ENCODE measurements around the gene ZGRF1.
"Not testable (repeated sequence)": the region's sequence is repeated elsewhere in the genome, so short reads cannot be mapped to it uniquely, and the experiment has no call there.

ZGRF1 gene

DNA sequence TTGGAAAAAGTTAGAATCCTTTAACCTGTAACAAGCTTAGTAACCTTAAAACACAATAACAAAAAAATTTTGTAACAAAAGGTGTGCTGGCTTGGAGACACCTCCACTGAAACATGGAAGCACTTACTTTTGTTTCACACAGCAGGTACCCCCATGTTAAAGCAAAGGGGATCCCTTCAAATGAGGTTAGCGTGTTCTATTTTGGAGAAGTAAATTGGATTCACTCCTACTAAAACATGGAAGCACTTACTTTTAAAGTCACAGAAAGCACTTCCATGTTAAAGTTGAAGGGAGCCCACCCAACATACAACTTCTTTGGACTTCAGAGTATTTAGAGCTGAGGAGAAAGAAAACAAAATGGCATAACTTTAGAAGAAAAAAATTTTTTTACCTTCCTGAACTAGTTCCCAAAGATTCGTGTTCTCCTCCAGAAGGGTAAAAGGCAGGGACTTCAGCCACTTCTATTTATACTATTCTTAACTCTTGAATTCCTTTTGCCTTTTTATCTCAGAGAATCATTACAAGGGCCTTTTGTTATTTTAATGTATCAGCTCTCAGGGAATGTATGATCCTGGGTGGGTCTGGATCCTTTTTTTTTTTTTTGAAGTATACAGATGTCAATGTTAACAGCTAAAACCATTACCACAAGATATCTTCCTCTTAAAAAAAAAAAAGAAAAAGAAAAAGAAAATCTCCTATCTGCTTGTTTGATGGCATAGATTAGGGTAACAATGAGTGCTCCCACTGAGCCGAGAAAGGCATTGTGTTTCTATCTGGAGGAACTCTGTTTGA lies 11.8 kb upstream of the ZGRF1 start:
- H3K27ac Mint-ChIP-seq, result peak overlapping the region in 1 of 2 donors; percentile 78

GRCh38 chr4:112647785-112648184 lies 11.1 kb upstream of the ZGRF1 start:
- Mint-ChIP-seq H3K27me3 (no peaks in the 10 kb centered on the region), H3K4me3 (no peak overlapping the region), H3K36me3 (ENCODE audit: insufficient read depth) (peaks cover 76% of the 10 kb centered on the region), H3K27ac (no peak overlapping the region), H3K4me1 (ENCODE audit: low read depth in 2 of 2) (peaks cover 3 to 11% of the 10 kb centered on the region in 2 donors), H3K9me3 (no peaks in the 10 kb centered on the region)
- no peak for DNase-seq
- no peak for ATAC-seq (replicated peaks)

More for the DNA sequence above, 11.8 kb upstream of the ZGRF1 start:
- H3K9me3 Mint-ChIP-seq, result no peaks in the 10 kb centered on the region
- H3K4me1 Mint-ChIP-seq (ENCODE audit: low read depth in 2 of 2), result peaks cover 0 to 4% of the 10 kb centered on the region in 2 donors
- H3K27me3 Mint-ChIP-seq, result no peaks in the 10 kb centered on the region
- no peak for DNase-seq
- peaks cover 78% of the 10 kb centered on the region for H3K36me3 Mint-ChIP-seq (ENCODE audit: insufficient read depth)
- no peak overlapping the region for H3K4me3 Mint-ChIP-seq
- ATAC-seq (replicated peaks), result no peak

GRCh38 chr4:112646632-112647537 lies 10.2 kb upstream of the ZGRF1 start:
- DNase-seq (no peak), ATAC-seq (replicated peaks) (no peak)
- Mint-ChIP-seq H3K4me1 (ENCODE audit: low read depth in 2 of 2) (peaks cover 5 to 15% of the 10 kb centered on the region in 2 donors), H3K36me3 (ENCODE audit: insufficient read depth) (peaks cover 69% of the 10 kb centered on the region), H3K9me3 (no peaks in the 10 kb centered on the region), H3K4me3 (no peak overlapping the region), H3K27me3 (no peaks in the 10 kb centered on the region), H3K27ac (peak overlapping the region; percentile 7 to 39)

DNA sequence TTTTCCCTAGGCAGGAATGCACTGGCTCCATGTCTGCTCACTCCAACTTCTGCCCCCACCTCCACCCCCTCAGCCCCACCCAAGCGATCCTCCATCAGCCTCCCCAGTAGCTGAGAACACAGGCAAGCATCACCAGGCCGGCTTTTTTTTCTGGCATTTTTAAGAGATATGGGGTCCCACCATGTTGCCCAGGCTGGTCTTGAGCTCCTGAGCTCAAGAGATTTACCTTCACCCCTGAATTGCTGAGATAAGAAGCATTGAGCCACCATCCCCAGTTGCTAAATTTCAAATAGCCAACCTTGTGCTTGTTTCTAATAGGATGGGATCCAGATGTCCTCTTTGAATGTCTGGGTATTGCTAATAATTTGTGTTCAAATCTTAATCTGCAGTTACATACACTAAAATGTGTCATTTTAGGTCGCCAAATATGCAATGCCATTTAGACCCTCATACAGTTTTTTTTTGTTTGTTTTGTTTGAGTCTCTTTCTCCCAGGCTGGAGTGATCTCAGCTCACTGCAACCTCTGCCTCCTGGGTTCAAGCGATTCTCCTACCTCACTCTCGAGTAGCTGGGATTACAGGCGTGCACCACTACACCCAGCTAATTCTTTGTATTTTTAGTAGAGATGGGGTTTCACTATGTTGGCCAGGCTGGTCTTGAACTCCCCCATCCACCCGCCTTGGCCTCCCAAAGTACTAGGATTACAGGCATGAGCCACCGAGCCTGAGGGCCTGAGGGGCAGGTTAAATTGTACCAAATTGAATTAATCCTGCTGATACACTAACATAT lies 9.0 kb upstream of the ZGRF1 start:
- no peak for ATAC-seq (replicated peaks)
- H3K27me3 Mint-ChIP-seq, result no peaks in the 10 kb centered on the region
- H3K4me1 Mint-ChIP-seq (ENCODE audit: low read depth in 2 of 2), result peaks cover 14 to 25% of the 10 kb centered on the region in 2 donors
- H3K36me3 Mint-ChIP-seq (ENCODE audit: insufficient read depth), result peaks cover 64% of the 10 kb centered on the region
- no peak overlapping the region for H3K27ac Mint-ChIP-seq
- no peak overlapping the region for H3K4me3 Mint-ChIP-seq
- DNase-seq, result no peak
- H3K9me3 Mint-ChIP-seq, result no peaks in the 10 kb centered on the region

DNA sequence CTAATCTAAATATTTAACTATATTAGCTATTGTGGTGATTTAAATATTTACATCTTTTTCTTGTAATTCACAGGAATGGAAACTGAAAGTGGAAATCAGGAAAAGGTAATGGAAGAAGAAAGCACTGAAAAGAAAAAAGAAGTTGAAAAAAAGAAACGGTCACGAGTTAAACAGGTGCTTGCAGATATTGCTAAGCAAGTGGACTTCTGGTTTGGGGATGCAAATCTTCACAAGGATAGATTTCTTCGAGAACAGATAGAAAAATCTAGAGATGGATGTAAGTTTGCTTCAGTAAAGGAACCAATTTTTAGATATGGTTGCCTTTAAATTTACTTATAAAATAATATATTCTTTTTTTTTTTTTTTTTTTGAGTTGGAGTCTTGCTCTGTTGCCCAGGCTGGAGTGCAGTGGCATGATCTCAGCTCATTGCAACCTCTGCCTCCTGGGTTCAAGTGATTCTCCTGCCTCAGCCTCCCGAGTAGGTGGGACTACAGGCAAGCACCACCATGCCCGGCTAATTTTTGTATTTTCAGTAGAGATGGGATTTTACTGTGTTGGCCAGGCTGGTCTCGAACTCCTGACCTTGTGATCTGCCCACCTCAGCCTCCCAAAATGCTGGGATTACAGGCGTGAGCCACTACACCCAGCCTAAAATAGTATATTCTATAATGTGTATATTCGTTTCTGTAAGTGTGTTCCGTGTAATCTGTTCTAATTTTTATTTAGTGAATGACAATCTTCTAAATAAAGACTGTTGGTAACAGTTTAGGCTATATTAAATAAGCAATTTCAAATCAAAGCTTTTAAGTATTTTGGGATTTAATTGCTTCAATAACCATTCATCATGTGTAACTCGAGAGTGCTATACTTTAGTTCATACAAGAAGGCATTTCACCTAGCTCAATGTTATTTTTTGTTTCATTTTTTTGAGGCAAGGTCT lies 8.2 kb upstream of the ZGRF1 start:
- not testable (repeated sequence) for ATAC-seq (replicated peaks)

GRCh38 chr4:112642526-112642925 lies 5.8 kb upstream of the ZGRF1 start:
- Mint-ChIP-seq H3K4me3 (no peak overlapping the region), H3K27ac (no peak overlapping the region), H3K9me3 (no peaks in the 10 kb centered on the region), H3K4me1 (ENCODE audit: low read depth in 2 of 2) (peaks cover 20 to 39% of the 10 kb centered on the region in 2 donors), H3K27me3 (no peaks in the 10 kb centered on the region), H3K36me3 (ENCODE audit: insufficient read depth) (peaks cover 43% of the 10 kb centered on the region)
- DNase-seq, result no peak
- no peak for ATAC-seq (replicated peaks)

More for the DNA sequence above, 8.2 kb upstream of the ZGRF1 start:
- H3K4me3 Mint-ChIP-seq, DNase-seq, H3K9me3 Mint-ChIP-seq, H3K27me3 Mint-ChIP-seq, H3K27ac Mint-ChIP-seq: not testable (repeated sequence)
- H3K4me1 Mint-ChIP-seq (ENCODE audit: low read depth in 2 of 2), result peaks cover 16 to 28% of the 10 kb centered on the region in 2 donors
- peaks cover 58% of the 10 kb centered on the region for H3K36me3 Mint-ChIP-seq (ENCODE audit: insufficient read depth)

- ATAC-seq (replicated peaks), result peak; percentile 6
- H3K4me1 Mint-ChIP-seq (ENCODE audit: low read depth in 2 of 2), result peaks cover 17 to 26% of the 10 kb centered on the region in 2 donors
- no peaks in the 10 kb centered on the region for H3K9me3 Mint-ChIP-seq
- H3K36me3 Mint-ChIP-seq (ENCODE audit: insufficient read depth), result peaks cover 14% of the 10 kb centered on the region
- H3K4me3 Mint-ChIP-seq, result no peak overlapping the region
- DNase-seq, result no peak
- H3K27me3 Mint-ChIP-seq, result no peaks in the 10 kb centered on the region
- no peak overlapping the region for H3K27ac Mint-ChIP-seq
Measured at GRCh38 chr4:112637552-112637866, 800 bp upstream of the ZGRF1 start.

- Mint-ChIP-seq H3K4me3 (no peak overlapping the region), H3K4me1 (ENCODE audit: low read depth in 2 of 2) (peaks cover 0 to 4% of the 10 kb centered on the region in 2 donors)
- ATAC-seq (replicated peaks), result no peak
Measured at GRCh38 chr4:112633477-112634235, 3.1 kb downstream of the ZGRF1 start.

GRCh38 chr4:112626228-112626627 lies 10.5 kb downstream of the ZGRF1 start:
- Mint-ChIP-seq H3K27me3 (no peaks in the 10 kb centered on the region), H3K4me3 (no peak overlapping the region), H3K27ac (no peak overlapping the region), H3K4me1 (ENCODE audit: low read depth in 2 of 2) (no peaks in the 10 kb centered on the region), H3K9me3 (no peaks in the 10 kb centered on the region), H3K36me3 (ENCODE audit: insufficient read depth) (peaks cover 9% of the 10 kb centered on the region)
- DNase-seq, result no peak
- ATAC-seq (replicated peaks), result no peak

More at GRCh38 chr4:112633477-112634235, 3.1 kb downstream of the ZGRF1 start:
- Mint-ChIP-seq H3K27me3 (no peaks in the 10 kb centered on the region), H3K27ac (no peak overlapping the region), H3K36me3 (ENCODE audit: insufficient read depth) (peaks cover 6% of the 10 kb centered on the region), H3K9me3 (no peaks in the 10 kb centered on the region)
- no peak for DNase-seq

- ATAC-seq (replicated peaks) (no peak), DNase-seq (no peak)
- H3K4me1 Mint-ChIP-seq (ENCODE audit: low read depth in 2 of 2), result no peaks in the 10 kb centered on the region
- no peak overlapping the region for H3K27ac Mint-ChIP-seq
- no peaks in the 10 kb centered on the region for H3K27me3 Mint-ChIP-seq
- H3K36me3 Mint-ChIP-seq (ENCODE audit: insufficient read depth), result no peaks in the 10 kb centered on the region
- H3K4me3 Mint-ChIP-seq, result no peak overlapping the region
- no peaks in the 10 kb centered on the region for H3K9me3 Mint-ChIP-seq
Measured at GRCh38 chr4:112616984-112617383, 19.7 kb downstream of the ZGRF1 start.

DNA sequence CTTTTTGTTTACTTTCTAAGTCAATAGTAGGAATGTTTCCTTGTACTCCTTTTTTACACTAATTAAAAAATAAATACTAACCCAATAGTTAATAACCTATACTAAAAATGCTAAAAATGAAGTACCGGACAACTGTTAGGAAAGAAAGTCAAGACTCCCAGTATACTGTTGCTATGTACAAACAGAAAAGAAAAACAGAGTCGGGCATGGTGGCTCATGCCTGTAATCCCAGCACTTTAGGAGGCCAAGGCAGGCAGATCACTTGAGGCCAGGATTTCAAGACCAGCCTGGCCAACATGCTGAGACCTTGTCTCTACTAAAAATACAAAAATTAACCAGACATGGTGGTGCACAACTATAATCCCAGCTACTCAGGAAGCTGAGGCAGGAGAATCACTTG lies 23.9 kb downstream of the ZGRF1 start:
- DNase-seq; H3K36me3 Mint-ChIP-seq (ENCODE audit: insufficient read depth); ATAC-seq (replicated peaks); H3K27me3 Mint-ChIP-seq; H3K9me3 Mint-ChIP-seq; H3K27ac Mint-ChIP-seq; H3K4me3 Mint-ChIP-seq; H3K4me1 Mint-ChIP-seq (ENCODE audit: low read depth in 2 of 2): not testable (repeated sequence)

DNA sequence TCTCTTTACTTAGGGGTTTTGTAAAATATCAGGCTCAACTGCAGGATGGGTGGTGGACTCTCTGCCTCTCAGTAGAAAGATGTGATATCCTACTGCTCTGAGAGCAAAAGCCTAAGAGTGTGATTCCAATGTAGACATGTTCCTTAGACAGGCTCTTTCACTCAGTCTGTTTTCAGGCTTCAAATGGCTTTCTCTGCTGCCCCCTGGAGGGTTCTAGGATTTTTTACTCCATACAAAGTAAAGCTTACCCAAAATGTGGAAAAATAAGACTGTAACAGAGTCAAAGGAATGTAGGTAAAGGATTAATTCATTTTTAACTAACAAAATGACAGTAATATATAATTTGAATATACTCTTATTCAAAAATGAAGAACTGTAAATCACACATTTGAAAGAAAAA lies 32.1 kb downstream of the ZGRF1 start:
- H3K27me3 Mint-ChIP-seq, result no peaks in the 10 kb centered on the region
- ATAC-seq (replicated peaks) (peak; percentile 69), DNase-seq (peak; percentile 24 to 42 (median 31))
- H3K4me3 Mint-ChIP-seq, result no peak overlapping the region
- H3K27ac Mint-ChIP-seq, result no peak overlapping the region
- no peaks in the 10 kb centered on the region for H3K9me3 Mint-ChIP-seq
- peaks cover 3% of the 10 kb centered on the region for H3K36me3 Mint-ChIP-seq (ENCODE audit: insufficient read depth)
- H3K4me1 Mint-ChIP-seq (ENCODE audit: low read depth in 2 of 2), result no peaks in the 10 kb centered on the region
